Activated CD8-positive, alpha-beta memory T cell treated with anti-CD3 and anti-CD28 coated beads for 48 hours (primary cell): ENCODE results near the gene FAM168A.

Experiments
- DNase-seq, 3 experiments: peaks; one replicate each; pipeline ENCODE4 v3.0.0-alpha.2; 2020; ENCODE audit warnings: low read depth in 2 of 3, low spot score in 2 of 3

The FAM168A gene

GRCh38 chr11:73559743-73560142 lies 38.2 kb downstream of the FAM168A start:
- DNase-seq: no peak

- no peak for DNase-seq
Measured at GRCh38 chr11:73556966-73557365, 40.9 kb downstream of the FAM168A start.

- no peak for DNase-seq
Measured at GRCh38 chr11:73555615-73556014, 42.3 kb downstream of the FAM168A start.

GRCh38 chr11:73554671-73555320 lies 43.1 kb downstream of the FAM168A start:
- DNase-seq: no peak

- no peak for DNase-seq
Measured at GRCh38 chr11:73553266-73553665, 44.6 kb downstream of the FAM168A start.

DNA sequence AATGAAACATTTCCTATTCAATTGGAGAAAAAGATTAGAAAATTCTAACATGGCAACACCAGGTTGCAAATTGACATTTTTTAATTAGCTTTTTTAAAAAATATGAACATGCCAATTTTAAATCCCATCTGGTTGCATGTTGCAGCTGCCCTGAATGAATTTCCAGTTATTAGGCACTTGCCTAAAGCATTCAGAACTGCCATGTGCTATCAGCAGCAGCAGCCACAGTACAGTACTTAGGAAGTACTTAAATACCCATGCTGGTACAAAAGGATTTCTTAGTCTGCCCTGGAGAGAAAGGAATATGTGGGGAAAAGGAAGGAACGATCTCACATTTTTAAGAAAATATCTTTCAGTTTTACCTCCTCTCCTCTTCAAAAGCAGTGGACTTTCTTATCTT lies 46.2 kb downstream of the FAM168A start:
- no peak for DNase-seq

DNA sequence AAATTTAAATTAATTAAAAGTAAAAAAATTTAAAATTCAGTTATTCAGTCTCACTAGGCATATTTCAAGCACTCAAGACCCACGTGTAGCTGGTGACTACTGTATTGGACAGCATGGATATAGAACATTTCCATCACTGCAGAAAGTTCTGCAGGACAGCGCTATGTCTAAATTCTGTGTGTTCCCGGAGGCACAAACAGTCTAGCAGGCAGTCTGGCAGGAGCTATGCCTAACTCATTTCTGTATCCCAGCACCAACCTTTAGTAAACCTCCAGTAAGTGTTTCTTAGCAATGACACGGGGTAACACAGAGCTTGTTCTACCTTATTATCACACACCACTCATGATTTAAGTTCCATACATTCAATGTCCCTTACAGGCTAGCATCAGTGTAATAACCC lies 48.5 kb downstream of the FAM168A start:
- no peak for DNase-seq

DNA sequence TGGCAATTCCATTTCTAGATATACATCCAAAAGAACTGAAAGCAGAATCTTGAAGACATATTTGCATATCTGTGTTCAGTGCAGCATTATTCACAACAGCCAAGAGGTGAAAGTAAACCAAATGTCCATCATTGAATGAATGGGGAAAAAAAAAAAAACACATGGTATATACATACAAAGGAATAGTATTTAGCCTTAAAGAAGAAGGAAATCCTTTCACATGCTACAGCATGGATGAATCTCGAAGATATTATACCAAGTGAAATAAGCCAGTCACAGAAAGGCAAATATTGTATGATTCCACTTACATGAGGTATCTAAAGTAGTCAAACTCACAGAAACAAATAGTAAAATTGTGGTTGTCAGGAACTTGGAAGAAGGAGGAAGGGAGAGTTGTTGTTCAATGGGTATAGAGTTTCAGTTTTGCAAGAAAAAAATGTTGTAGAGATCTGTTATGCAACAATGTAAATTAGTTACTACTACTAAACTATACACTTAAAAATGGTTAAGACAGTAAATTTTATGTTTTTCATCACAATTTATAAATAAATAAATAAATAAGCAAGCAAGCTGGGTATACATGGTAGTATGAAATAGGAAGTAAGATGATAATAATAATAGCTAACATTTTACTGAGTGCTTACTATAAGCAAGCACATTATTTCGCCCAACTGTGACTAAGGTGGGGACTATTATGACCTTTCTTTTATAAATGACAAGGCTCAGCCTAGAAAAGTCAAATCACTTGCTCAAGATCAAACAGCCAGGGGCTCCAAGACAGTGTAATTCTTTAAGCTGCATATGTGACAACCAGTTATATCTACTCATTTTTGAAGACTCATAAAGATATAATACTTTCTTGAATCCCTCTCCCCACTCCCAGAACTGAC lies 50.0 kb downstream of the FAM168A start:
- DNase-seq: no peak

DNA sequence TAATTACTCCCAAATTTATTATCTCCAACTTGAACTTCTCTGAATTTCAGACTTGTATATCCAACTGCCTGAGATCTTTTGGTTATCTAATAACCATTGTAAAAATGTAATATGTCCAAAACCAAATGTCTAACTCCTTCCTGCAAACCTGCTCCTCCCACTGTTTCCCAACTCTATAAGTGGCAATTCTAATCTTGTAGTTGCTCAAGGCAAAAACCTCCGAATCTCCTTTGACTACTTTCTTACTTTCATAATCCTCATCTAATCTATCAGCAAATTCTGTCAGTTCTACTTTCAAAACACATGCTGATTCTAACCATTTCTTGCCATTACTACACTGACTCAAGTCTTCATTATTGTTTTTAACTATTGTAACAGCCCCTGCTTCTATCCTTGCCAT lies 55.7 kb downstream of the FAM168A start:
- no peak for DNase-seq

DNA sequence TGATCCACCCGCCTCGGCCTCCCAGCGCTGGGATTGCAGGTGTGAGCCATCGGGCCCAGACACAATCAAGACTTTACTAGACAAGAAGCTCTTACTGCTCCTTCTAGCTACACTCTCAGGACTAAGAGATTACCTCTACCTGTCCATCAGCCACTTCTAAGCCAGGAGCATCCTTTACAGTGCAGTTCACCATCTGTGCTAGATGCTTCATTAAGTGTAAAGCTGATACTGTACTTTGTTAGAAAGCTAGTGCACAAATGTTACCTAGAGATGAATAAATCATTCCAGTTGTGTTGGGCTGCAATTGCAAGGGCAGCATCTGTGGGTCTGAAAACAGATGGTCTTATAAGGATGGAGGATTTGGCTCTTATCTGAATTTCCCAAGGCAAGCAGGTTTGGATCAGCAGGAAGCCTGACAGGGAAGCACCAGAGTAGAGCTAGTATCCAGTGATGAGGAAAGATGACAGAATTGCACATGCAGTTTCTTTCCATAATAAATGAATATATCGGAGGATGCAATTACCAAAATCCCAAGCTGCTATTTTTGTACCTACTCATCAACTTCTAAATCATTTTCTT lies 58.3 kb downstream of the FAM168A start:
- no peak for DNase-seq

DNA sequence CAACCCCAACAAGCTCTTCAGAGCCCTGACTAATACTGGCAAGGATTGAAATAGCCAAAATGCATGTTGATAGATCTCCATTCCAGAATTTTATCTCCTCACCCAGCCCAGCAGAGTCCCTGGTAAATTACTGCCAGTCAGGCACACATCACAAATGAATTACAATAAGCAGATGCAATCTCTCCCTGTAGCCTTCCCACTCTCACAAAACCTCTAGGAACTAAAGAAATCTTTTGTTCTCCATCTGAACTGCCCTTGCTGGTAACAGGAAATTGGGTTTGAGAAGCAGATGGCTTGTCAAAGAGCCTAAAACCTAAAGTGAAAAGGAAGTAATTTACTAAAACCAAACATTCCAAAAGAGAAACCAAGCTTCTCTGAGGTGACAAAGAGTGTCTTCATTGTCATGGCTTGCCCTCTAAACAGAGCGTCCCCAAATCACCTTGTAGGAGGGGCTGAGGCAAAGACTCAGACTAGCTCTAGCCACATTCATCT lies 59.5 kb downstream of the FAM168A start:
- no peak for DNase-seq

- no peak for DNase-seq
Measured at GRCh38 chr11:73537969-73538368, 59.9 kb downstream of the FAM168A start.

DNA sequence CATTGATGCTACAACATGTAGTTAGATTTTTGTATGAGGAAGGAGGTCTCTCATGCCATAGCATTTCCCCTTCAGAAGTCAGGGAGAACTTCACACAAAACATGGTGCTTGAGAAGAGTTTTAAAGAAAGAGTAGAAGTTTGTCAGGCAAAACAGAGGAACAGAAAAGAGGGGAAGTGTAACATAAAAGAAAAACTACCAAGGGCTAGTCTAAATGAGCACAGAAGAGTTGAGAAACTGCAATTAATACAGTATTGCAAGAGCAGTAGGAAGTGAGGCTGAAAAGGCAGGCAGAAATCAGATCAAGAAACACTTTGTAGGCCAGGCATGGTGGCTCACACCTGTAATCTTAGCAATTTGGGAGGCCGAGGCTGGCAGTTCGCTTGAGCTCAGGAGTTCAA lies 61.0 kb downstream of the FAM168A start:
- DNase-seq: no peak

DNA sequence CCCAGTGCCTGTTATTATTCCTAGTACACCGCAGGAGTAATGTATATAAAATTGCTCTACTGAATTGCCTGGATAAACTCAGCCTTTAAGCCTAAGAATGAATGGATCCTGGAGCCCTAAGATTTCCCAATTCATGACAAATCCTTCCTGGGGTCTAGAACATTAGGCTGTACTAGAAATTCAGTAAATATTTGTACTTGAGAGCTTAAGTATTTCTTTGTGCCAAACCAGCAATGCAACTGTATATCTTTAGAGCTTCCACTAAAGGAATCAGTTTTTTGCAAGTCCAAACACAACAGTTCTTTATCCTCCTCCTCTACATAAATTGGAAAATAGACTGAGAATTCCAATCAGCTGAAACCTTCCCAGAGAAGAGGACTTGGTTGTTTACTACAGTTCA lies 65.6 kb downstream of the FAM168A start:
- no peak for DNase-seq

GRCh38 chr11:73531386-73531785 lies 66.5 kb downstream of the FAM168A start:
- DNase-seq: no peak

DNA sequence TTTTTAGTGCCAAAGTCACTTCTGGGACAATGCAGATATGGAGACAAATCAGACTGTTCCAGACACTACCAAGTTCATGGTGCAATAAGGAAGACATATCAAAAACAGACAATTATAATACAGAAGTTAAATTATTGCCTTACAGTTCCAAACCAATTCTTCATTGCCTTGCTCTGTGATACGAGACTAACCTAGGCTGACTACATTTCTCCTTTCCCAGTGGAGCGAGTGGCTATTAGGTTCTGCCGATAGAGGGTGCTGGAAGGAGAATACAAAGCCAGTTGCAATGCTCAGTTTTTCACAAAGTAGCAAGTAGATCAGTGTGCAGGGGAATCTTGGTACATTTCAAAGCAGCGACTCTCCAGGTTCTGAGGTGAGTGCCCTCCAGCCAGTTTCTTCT lies 67.8 kb downstream of the FAM168A start:
- DNase-seq: no peak

- no peak for DNase-seq
Measured at GRCh38 chr11:73529204-73529530, 68.7 kb downstream of the FAM168A start.

- DNase-seq: no peak
Measured at GRCh38 chr11:73528483-73529203, 69.3 kb downstream of the FAM168A start.

GRCh38 chr11:73528013-73528412 lies 69.9 kb downstream of the FAM168A start:
- no peak for DNase-seq

DNA sequence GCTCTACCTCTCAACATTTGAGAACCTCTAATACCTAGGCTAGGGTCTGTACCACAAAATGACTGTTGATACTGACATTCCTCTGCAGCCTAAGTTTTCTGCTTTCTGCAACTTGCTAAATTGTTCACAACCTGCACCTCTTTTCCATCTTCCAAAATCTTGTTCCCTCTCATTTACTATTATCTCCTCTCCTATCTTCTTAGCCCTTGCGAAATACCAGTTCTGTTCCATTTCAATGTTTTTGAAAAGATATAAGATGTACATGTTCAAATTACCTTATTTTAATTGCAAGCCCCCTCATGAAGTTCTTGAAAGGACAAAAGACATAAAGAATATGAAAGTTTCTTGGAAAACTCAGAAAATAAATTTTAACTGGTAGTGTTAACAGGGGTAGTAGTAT lies 72.3 kb downstream of the FAM168A start:
- DNase-seq: no peak

DNA sequence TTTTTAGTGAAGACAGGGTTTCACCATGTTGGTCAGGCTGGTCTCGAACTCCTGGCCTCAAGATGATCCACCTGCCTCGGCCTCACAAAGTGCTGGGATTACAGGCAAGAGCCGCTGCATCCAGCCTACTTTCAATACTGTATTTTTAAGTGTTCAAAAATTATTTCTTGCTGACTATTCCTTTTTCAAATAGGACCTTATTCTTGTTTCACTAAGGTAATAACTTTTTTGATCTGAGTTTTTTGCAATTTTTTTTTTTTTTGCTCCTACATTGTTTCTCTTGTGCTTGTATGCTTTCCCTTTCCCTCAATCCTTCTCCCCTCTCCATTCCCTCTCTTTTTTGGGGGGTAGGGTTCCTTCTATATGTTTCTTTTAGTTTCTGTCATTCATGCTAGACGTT lies 73.1 kb downstream of the FAM168A start:
- DNase-seq: no peak

- DNase-seq: no peak
Measured at GRCh38 chr11:73521621-73522020, 76.3 kb downstream of the FAM168A start.
